Islet precursor cell (in vitro differentiated cells): Measurements from ENCODE around the gene ENTHD1.
A peak's percentile ranks its signal among the peaks of the same experiment; 100 is the strongest.

Source experiments
- DNase-seq: peaks from one replicate; pipeline ENCODE4 v3.0.0-alpha.2; 2018

Gene ENTHD1

GRCh38 chr22:39728236-39728860 is 165.2 kb downstream of the ENTHD1 start:
- peak; percentile 38 for DNase-seq

DNA sequence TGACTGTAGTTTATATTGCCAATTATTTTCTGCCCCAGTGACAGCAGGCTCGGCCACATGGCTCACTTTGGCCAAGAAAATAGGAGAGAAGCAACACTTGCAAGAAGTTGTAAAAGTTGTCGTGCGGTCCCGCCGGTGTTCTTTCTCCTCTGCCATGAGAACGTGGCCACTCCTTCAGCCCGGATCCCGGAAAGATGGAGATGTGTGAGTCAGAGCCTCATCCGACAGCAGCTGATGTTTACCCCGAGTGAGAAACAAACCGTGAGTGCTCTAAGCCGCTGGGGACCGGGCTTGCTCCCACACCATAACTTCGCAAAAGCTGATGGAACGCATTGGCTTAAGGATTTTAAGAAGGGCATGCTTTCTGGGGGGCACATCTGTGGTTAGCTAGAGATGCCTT is 166.0 kb downstream of the ENTHD1 start:
- peak; percentile 52 for DNase-seq

GRCh38 chr22:39725351-39726035 is 168.1 kb downstream of the ENTHD1 start:
- peak; percentile 38 for DNase-seq

- DNase-seq: peak; percentile 27
Measured at GRCh38 chr22:39724857-39725256, 168.7 kb downstream of the ENTHD1 start.

DNA sequence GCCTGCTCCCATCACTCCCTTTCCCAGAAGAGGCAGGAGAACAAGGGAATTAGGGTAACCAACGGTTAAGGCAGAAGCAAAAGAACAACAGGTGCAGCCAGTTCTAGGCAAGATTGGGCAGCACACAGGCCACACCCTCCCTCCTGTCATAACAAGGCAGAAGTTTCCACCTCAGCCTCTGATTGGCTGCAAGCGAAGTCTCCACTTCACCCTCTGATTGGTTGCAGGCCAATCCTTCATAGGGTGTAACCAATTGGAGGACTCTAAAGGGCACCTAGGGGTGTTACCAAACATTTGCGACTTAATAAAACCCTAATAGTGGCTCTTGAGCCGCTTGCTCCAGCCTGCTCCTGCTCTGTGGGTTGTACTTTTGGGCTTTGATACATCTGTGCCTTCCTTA is 169.2 kb downstream of the ENTHD1 start:
- DNase-seq: peak; percentile 43

DNA sequence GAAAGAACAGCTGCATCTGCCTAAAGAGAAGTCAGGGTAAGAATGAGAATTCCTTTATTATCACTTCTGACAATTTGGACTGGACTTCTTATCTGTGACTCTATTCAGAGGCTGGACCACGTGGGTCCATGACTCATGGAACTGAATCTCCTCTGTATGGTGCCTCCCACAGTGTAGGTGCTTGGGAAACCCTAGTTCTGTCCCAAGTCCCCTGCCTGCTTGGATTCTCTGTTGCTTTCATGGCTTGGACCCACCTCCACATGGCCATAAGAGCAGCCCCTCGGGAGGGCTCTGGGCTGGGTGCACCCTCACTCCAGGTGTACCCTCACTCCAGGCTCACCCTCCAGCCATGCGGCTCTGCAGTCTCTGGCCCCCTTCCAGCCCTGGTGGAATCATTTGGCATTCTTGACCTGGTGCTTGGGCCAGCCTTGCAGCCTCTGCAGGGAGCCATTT is 169.6 kb downstream of the ENTHD1 start:
- DNase-seq: no peak

GRCh38 chr22:39723463-39723862 is 170.1 kb downstream of the ENTHD1 start:
- peak; percentile 32 for DNase-seq

DNA sequence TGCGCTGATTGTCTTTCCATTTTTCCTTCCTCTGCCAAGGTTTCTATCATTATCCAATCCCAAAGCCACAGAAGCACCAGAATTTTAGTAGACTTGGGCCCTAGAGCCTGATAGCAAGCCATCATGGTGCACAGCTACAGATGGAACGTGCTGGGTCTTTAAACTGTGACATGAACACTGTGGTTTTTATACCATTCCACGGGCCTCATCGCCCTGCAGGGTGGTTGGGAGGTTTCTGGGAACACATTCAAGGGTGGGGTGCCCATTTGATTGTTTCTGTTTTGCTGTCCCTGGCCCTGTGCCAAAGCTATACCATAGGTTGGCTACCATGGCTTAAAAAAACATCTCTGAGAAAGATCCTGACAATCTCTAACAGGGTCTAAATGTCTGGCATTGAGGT is 171.1 kb downstream of the ENTHD1 start:
- no peak for DNase-seq

- DNase-seq: peak; percentile 26
Measured at GRCh38 chr22:39722032-39722325, 171.6 kb downstream of the ENTHD1 start.

DNA sequence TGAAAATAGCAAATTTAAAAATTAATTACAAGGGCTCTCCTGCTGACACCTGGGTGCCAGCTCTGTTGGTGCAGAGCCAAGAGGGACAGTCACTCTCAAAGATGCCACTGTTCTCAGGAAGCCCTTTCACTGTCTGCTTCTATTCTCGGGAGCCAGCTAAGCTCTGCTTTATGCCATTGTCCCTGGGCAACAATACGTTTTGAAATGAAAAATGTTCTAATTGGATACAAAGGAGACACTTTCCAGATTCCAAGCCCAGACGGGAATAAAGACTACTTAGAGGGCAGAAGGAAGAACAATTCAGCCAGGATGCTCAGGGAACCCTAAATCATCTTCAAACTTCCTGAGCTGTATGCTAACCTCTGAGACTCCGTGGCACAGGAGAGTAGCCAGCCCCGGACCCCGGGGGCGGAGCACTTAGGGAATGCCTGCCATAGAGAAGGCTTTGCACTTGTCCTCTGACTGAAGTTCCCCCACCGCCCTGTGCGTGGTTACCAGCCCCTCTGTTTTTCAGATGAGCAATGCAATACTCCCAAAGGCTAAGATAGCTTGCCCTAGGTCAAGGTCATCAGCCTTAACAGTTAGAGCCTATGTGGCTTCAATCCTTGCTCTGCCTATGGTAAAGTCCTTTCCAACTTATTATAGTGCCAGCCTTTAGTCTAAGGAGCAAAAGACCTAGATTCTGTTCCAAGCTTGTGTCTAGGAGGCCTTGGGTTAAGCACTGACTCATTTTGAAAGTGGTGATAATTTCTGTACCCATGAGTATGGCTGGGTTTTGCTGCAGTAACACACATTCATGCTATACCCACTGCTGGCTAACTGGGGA is 172.1 kb downstream of the ENTHD1 start:
- DNase-seq: peak; percentile 28

GRCh38 chr22:39719559-39720450 is 173.8 kb downstream of the ENTHD1 start:
- no peak for DNase-seq

GRCh38 chr22:39718921-39719475 is 174.6 kb downstream of the ENTHD1 start:
- DNase-seq: no peak

DNA sequence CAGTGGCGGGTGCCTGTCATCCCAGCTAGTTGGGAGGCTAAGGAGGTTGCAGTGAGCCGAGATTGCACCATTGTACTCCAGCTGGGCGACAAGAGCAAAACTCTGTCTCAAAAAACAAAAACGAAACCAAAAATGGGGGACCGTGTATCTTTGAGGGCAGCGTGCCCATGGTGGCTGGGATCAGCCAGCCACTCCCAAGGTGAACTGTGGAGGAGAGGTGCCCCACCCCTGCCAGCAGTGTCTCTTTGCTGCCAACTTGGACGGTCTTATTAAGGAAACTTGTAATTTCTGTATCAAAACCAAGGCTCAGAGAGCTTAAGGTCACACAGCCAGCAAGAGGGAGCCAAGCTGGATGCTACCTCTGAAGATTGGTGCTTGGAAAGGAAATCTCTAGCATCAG is 175.4 kb downstream of the ENTHD1 start:
- DNase-seq: no peak

- DNase-seq: no peak
Measured at GRCh38 chr22:39717099-39717498, 176.5 kb downstream of the ENTHD1 start.

DNA sequence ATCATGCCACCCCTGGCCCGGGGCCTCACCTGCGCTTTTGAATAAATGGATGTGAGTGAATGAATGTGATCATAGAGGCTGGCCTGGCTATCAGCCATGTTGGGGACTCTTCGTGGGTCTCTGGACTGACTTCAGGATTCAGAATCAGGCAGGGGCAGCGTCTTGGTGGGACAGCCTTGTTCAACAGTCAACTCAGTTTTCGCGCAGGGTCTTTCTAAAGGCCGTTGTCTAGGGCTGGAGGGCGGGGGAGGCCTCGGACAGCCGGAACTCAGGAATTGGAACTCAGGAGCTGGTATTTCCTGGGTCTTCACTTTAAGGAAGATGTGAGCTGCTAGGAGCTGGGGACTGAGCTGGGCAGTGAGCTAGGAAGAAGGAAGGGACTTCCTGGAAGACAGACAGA is 177.0 kb downstream of the ENTHD1 start:
- DNase-seq: no peak

DNA sequence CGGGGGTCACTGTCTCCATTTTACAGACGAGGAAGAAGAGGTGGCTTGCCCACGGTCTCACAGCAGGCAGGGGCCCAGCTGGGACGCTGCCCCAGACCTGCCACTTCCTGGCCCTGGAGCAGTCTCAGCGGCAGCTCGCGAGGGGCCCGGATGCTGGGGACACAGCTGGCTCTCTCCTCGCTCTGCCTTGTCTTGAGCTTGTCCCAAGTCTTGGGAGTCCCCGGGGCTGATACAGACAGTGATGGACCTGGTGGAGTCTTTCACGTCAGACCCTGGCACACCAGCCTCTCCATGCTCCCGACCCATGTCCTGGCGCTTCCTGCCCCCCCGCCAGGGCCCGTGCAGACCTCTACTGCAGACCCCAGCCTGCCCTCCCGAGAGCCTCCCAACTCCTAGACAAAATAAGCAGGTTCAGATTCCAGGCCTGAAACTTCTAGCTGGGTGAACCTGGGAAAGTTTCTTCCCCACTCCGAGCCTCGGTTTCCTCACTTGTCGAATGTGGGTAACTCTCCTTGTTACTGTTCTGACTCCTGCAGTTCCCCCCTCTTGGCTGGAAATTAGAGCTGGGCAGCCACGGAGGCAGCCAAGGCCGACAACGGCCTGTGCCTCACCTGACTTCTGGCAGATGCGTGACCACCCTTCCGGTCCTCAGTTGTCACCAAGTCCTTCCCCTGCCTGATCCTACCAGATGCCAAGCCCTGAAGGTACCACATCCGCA is 177.6 kb downstream of the ENTHD1 start:
- DNase-seq: no peak

DNA sequence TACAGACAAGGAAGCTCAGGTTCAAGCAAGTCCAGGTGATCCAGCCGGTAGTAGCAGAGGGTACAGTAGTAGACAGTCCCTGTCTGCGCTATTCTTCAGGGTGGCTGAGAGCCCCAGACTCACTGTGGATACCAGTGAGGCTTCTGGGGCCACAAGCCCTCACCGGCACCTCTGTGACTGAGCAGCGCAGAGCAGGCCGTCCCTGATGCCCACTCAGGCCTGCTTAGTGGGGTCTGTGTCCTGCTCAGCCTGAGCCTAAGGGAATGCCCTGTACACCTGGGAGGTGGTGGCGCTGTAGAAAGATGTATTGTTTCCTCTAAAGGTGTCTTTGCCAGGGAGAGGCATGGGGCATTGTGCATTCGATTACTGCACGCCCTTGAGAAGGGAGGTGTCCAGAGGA is 179.2 kb downstream of the ENTHD1 start:
- DNase-seq: no peak

- DNase-seq: no peak
Measured at GRCh38 chr22:39713799-39714290, 179.7 kb downstream of the ENTHD1 start.

DNA sequence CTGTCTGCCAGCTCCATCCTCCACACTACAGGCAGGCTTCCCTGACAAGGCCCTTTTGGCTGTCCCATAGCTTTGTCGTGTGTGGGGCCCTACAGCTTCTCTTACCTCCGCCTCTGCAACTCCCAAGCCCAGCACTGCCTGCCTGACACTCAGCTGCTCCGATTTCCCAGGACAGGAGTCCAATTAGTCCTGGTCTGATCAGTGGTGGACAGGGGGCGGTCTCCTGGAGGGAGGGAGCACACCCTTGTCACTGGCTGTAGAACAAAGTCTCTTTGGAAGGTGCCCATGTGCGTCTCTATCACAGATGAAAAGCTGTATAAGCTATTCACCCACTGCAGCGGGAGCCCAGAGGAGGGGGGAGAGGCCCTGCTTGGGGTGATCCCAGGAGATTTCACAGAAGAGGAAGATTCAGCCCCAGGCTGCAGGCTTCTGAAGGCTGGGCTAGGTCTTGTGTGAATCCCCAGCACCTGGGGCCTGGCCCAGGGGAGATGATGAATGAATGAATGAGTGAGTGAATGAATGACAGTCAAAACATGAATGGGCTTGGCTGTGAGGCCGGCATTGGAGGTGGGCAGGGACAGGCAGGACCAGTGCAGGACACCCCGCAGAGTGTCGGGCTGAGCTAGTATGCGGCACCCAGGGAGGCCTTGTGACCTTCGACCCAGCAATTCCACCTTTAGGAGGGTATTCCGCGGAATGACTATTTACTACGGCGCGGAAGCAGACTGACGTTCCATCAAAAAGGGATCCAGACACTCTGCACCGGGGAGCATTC is 180.6 kb downstream of the ENTHD1 start:
- no peak for DNase-seq

GRCh38 chr22:39712081-39712480 is 181.5 kb downstream of the ENTHD1 start:
- no peak for DNase-seq
